DOHH2 (cell line): Measurements from ENCODE around the gene ABR.

ENCODE experiments used
- EZH2phosphoT487 ChIP-seq: fragments of 200-600 bp; sonication (generic); IDR thresholded peaks from 2 replicates; pipeline ENCODE4 v1.6.1; 2017; ENCODE audit warnings: borderline replicate concordance, mild to moderate bottlenecking, antibody characterized with exemption, low read length, moderate library complexity, mixed read lengths
- TF ChIP-seq, protein P1 (sequence below): fragments of 200-600 bp; sonication (generic); IDR thresholded peaks from one replicate; pipeline ENCODE4 v1.5.1; 2014; ENCODE audit warnings: antibody characterized with exemption, mild to moderate bottlenecking, low read depth, low read length; ENCODE audit not compliant: poor library complexity, severe bottlenecking

DNA sequence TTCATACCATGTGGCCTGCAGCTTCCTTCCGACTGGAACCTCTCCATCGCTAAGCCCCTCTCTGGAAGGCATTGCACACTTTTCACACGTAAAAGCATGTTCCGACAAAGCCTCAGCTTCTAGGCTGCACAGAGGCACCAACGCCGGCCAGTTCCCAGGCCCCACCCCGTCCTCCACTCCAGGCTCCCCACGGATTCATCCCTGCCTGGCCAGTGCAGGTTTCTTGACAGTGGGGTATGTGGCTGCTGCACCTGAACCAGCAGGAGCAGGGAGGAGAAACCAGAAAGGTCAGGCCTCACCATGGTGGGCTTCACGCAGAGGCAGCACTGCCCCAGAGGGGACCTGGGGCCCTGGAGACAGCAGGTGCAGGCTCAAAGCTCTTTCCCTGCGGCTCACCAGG is 168.6 kb downstream of the ABR start:
- TF ChIP-seq, protein P1, sequence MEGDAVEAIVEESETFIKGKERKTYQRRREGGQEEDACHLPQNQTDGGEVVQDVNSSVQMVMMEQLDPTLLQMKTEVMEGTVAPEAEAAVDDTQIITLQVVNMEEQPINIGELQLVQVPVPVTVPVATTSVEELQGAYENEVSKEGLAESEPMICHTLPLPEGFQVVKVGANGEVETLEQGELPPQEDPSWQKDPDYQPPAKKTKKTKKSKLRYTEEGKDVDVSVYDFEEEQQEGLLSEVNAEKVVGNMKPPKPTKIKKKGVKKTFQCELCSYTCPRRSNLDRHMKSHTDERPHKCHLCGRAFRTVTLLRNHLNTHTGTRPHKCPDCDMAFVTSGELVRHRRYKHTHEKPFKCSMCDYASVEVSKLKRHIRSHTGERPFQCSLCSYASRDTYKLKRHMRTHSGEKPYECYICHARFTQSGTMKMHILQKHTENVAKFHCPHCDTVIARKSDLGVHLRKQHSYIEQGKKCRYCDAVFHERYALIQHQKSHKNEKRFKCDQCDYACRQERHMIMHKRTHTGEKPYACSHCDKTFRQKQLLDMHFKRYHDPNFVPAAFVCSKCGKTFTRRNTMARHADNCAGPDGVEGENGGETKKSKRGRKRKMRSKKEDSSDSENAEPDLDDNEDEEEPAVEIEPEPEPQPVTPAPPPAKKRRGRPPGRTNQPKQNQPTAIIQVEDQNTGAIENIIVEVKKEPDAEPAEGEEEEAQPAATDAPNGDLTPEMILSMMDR = no peak
- TF ChIP-seq EZH2phosphoT487 = no peak
